GM21529 (cell line): ENCODE measurements around the gene OLFM3.

Experiments
- ATAC-seq: cut with Tn5 transposase; IDR thresholded peaks from one replicate; pipeline ENCODE4 v1.9.1; 2021; ENCODE audit not compliant: unreplicated experiment

Gene OLFM3

DNA sequence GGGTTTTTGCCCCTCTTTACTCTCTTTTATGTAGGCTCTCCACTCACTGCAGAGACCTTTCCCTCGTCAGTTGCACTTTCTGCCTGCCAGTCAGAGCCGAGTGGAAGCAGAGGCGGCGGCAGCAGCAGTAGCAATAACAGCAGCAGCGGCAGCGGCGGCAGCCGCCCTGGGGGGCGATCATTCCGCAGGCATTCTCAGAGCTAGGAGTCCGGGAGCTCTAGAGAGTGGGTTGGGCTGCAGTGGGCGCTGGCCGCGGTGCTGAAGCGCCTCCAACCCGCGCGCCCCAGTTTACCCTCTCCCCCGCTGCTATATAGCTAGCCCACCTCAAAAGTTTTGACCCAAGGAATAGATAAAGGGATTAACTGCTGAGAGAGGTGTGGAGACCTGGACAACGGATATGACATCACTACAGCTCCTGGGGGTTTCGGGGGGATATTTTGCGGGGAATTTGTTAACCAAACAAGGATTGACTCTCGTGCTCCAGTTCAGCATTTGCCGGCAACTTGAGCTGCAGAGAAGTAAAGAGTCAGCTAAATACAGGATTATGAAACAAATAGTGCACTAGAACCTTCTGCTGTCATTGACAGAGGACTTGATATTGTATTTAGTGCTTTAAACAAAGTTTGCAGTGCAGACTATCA is at the start of gene OLFM3:
TSS of gene OLFM3 (minus strand) at position 102 of the 641 bp plus-strand sequence.
- ATAC-seq = no peak

DNA sequence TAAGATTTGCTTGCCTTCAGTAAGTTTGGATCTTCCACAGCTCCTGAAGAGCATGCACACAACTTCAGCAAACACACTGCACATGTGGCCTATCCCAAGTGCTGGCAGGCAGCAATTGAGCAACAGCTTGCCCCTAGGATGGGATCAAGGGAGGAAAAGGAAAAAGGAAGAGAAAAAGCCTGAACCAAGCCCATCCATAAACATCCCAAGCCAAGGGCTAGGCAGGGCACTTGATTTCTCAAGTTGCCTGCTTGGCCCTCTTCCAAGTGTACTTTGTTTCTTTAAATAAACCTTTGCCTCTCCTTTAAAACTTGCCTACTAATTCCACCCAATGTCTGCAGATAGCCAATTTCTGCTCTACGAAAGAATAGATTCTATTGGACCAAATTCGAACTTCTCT is 49.0 kb upstream of the OLFM3 start:
- no peak for ATAC-seq

DNA sequence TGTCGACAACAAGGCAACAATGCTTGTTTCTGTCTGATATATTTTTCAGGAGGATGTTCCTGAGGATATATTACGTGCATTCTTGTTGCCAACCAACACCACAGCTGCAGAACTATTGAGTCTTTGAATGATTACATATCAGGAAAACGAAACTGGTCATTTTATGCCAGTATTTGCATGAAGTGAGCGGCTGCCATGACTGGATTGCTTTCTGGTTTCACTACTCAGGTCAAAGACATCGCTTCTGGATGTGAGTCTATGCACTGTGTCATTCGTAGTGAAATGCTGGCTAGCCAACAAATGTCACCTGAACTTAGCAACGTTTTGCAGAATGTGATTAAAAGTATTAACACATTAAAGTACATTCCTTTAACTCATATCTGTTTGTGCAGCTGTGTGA is 35.8 kb upstream of the OLFM3 start:
- ATAC-seq = peak; percentile 64

DNA sequence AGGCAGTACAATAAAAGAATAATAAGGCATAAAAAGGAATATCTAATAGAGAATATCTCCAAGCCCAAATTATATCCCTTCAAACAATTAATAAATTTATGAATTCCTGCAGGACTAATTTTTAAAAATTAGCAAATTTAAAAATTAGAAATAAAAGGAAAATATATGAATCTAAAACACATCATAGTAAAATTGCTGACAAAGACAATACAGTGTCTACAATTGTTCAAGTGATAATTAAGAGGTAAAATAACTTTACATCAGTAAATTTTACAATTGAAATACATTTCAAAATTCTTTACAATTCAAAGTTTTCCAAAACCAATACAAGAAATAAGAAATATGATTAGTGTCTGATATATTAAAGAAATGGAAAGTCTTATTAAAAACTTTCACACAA is 22.8 kb upstream of the OLFM3 start:
- no peak for ATAC-seq

GRCh38 chr1:102015728-102016127 is 19.0 kb upstream of the OLFM3 start:
- ATAC-seq = no peak

- no peak for ATAC-seq
These were observed 5.3 kb upstream of the OLFM3 start for GRCh38 chr1:102002057-102002456.

DNA sequence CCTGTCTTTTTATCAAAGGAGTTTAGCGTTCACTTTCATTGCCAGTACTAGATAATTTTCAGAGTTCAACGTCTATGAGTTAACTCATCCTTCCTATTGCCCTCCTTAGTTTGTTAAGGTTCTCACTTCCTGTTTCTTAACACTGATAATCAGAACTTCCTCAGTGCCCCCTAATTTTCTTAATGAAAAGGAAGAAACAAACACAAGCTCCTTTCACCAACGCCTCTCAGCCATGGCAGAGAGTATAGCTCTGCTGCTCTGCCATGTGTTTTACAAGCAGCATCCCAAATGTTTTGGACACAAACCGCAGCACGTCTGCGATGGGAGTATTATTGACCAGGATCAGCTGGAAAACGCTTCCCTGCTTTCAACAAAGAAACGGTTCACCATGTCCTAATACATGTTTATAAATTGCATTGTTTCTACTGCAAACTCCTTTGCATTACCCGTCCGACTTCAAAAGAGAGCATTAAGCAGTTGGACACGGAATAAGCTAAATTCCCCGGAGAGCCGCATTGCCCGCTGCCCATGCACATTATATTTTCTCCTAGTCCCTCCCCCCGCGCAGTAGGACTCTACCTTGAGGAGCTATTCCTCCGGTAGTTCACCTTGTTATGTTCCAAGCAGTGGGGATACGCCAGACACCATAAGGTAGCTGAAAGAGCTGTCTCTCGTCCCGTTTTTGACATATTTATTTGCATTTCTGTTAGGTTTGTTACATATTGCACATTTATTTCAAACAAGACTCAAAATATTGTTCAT is 561 bp downstream of the OLFM3 start:
- ATAC-seq = no peak

GRCh38 chr1:101993710-101994109 is 3.0 kb downstream of the OLFM3 start:
- ATAC-seq = no peak

GRCh38 chr1:101992821-101993575 is 3.7 kb downstream of the OLFM3 start:
- no peak for ATAC-seq

DNA sequence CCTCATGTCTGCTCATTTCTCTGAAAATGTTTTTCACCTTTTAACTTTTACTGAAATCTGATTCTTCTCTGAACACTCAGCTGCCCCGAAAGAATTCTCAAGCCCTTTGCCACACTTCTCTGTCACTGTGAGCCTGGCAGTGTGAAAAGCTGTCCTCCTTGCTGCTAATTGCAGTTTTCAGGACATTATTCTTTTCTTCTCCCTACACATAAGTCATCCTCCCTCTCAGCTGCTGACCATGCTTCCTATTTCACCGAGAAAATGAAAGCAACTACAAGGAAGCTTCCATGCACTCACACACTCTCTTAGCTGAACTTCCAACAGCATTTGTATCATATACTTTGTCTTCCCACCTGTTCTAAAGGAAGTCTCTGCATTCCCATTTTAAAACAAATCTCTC is 15.8 kb downstream of the OLFM3 start:
- ATAC-seq = no peak

- ATAC-seq = no peak
These were observed 19.5 kb downstream of the OLFM3 start for GRCh38 chr1:101977266-101977665.

DNA sequence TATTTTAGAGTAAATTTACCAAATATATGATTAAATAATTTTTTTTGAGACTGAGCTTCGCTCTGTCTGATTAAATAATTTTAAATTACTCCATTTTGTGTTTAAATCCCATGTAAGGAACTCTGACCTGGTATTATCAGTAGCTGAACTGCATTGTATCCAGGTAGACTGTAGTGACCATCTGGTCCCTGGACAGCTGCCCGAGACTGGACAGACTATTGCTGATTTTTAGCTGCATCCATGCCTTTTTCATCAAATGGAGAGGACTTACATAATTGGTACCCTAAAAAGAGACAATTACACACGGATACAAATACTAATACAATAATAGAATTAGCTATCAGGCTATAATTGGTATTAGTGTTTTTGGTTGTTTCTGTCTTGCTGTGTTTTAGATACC is 20.6 kb downstream of the OLFM3 start:
- ATAC-seq = no peak

DNA sequence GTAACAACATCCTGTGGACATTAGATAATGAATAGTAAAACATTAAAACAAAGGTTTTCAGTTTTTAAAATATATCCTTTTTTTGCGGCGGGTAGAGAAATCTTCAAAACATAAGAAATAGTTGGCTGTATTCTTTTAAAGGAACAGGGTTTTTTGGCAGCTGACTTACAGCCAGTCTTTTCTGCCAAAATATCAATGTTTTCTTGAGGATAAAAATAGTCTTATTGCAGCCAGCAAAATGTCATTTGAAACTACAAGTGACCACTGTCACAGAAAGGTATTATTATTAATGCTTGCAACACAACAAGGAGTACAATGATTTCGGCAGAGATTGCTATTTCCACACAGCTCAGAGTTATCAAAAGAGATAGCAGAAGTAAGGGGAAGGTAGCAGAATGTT is 21.4 kb downstream of the OLFM3 start:
- ATAC-seq = no peak

GRCh38 chr1:101974599-101975274 is 22.0 kb downstream of the OLFM3 start:
- ATAC-seq = no peak

- ATAC-seq = no peak
These were observed 25.4 kb downstream of the OLFM3 start for GRCh38 chr1:101971304-101971703.

DNA sequence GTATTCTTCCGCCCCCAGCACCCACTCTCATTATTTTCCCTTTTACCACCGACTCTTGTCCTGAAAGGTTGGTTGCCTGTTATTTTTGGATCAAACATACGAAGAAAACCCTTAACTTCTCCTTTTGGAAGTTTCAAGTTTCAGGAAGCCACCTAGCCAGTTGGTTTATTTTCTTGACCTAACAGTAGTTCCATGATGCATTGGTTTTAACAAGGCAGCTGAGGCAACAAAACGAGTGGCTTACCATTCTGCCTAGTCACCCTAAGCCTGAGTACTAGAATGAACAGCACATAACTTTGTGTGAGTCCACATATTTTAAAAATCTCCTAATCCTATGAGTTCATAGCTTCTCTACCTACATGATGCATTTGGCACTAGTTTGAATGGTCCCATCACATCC is 28.9 kb downstream of the OLFM3 start:
- ATAC-seq = no peak

DNA sequence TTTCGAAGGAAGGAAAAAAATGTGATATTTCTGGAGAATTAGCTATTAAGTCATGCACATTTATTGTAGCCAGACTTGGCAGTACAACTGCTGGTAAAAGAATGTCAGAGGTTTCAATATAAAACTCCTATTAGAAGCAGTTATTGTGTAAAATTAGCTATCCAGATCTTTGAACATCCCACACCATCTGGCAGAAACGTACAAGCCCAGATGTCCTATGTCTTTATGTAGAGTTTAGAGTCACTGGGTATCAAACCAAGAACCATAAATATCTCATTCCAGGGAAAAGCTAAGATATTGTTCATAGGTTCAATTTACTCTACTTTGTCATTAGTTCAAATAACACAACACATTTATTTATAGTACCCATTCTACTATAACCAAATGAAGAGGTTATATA is 31.4 kb downstream of the OLFM3 start:
- no peak for ATAC-seq

GRCh38 chr1:101964708-101965107 is 32.0 kb downstream of the OLFM3 start:
- ATAC-seq = no peak

DNA sequence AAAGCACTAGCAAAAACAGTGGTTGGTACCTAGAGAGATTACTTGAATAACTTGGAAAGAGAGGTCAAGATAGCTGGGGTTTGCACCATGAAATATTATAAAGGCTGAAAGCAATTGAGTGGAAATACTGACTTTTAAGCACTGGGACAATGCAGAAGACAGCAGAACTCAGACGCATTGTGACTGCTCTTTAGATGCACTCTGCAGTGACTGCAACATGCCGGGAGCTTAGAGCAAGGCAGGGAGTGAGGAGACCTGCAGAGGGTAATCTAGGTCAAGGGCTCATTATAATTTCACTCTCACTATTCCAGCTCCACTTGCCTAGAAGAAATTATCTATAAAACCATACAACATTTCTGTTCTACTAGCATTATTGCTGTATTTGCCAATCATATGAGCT is 36.6 kb downstream of the OLFM3 start:
- no peak for ATAC-seq

GRCh38 chr1:101959456-101959855 is 37.3 kb downstream of the OLFM3 start:
- no peak for ATAC-seq

- ATAC-seq = no peak
These were observed 39.0 kb downstream of the OLFM3 start for GRCh38 chr1:101957771-101958170.
